ENCODE measurements around the gene AMTN.
"Not testable (repeated sequence)": the region's sequence is repeated elsewhere in the genome, so short reads cannot be mapped to it uniquely, and the experiment has no call there.

The AMTN gene

GRCh38 chr4:70530997-70531396 lies 12.6 kb downstream of the AMTN start:
- no peak for TF ChIP-seq CTCF (IDR thresholded peaks at IDR 0.05; ENCODE audit: control insufficient read depth, extremely low read depth, insufficient read depth)
- DNase-seq (ENCODE audit: low read depth): no peak
- no peak overlapping the region for H3K4me3 ChIP-seq (ENCODE audit: low read depth, low read length)

DNA sequence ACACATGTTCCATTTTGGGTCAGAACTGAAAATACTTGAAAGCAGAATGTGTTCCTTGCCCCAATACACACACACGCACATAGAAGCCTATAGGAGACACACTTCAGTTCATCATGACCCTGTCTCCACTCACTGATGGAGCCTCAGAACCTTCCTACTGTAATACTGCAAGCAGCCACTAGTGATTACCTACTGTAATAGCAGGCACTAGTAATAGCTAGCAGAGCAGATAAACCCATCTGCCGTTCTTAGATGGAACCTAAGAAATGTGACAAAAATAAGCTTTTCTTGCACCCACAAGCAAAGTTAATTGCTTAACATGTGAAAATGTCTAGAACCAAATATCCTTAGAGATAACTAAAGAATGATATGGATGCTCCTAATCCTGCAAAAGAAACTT lies 13.6 kb downstream of the AMTN start:
- no peak for TF ChIP-seq CTCF (IDR thresholded peaks at IDR 0.05; ENCODE audit: control insufficient read depth, extremely low read depth, insufficient read depth)
- H3K4me3 ChIP-seq (ENCODE audit: low read depth, low read length): no peak overlapping the region
- no peak for DNase-seq (ENCODE audit: low read depth)

GRCh38 chr4:70533211-70533610 lies 14.8 kb downstream of the AMTN start:
- no peak for TF ChIP-seq CTCF (IDR thresholded peaks at IDR 0.05; ENCODE audit: control insufficient read depth, extremely low read depth, insufficient read depth)
- no peak overlapping the region for H3K4me3 ChIP-seq (ENCODE audit: low read depth, low read length)
- no peak for DNase-seq (ENCODE audit: low read depth)

DNA sequence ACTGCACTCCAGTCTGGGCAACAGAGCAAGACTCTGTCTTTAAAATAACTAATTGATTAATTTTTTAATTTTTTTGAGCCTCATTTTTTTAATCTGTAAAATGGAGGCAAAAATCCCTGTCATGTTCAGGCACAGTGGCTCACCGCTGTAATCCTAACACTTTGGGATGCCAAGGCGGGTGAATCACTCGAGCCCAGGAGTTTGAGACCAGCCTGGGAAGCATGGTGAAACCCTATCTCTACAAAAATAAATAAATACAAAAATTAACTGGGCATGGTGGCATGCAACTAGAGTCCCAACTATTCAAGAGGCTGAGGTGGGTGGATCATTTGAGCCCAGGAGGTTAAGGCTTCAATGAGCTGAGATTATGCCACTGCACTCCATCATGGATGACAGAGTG lies 15.4 kb downstream of the AMTN start:
- no peak overlapping the region for H3K4me3 ChIP-seq (ENCODE audit: low read depth, low read length)
- no peak for TF ChIP-seq CTCF (IDR thresholded peaks at IDR 0.05; ENCODE audit: control insufficient read depth, extremely low read depth, insufficient read depth)
- DNase-seq (ENCODE audit: low read depth): no peak

DNA sequence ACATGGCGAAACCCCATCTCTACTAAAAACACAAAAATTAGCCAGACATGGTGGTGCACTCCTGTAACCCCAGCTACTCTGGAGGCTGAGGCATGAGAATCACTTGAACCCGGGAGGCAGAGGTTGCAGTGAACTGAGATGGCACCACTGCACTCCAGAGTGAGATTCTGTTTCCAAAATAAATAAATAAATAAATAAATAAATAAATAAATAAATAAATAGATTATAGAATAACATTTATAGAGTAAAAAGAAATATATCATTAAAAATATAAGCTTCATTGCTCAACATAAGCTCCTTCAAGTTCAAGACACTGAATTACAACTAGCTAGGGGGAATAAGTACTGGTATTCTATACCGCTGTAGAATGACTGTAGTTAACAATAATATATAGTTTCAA lies 16.5 kb downstream of the AMTN start:
- DNase-seq (ENCODE audit: low read depth); H3K4me3 ChIP-seq (ENCODE audit: low read depth, low read length): not testable (repeated sequence)

GRCh38 chr4:70538869-70539268 lies 20.5 kb downstream of the AMTN start:
- no peak for TF ChIP-seq CTCF (IDR thresholded peaks at IDR 0.05; ENCODE audit: control insufficient read depth, extremely low read depth, insufficient read depth)
- H3K4me3 ChIP-seq (ENCODE audit: low read depth, low read length): no peak overlapping the region
- no peak for DNase-seq (ENCODE audit: low read depth)

- DNase-seq (ENCODE audit: low read depth): peak; percentile 25
- H3K4me3 ChIP-seq (ENCODE audit: low read depth, low read length): no peak overlapping the region
- peak; percentile 73 for TF ChIP-seq CTCF (IDR thresholded peaks at IDR 0.05; ENCODE audit: control insufficient read depth, extremely low read depth, insufficient read depth)
These were observed 26.0 kb downstream of the AMTN start for GRCh38 chr4:70544279-70544868.
